IPS-18a (cell line): ENCODE results near the gene IGFBPL1.
"Not testable (repeated sequence)": the region's sequence is repeated elsewhere in the genome, so short reads cannot be mapped to it uniquely, and the experiment has no call there.

Source experiments
- H3K27ac ChIP-seq: one replicate; pipeline ENCODE4 v1.5.1; 2013; ENCODE audit warnings: low read length
- H3K27me3 ChIP-seq: one replicate; pipeline ENCODE4 v1.6.1; 2013; ENCODE audit warnings: mild to moderate bottlenecking, low read length; ENCODE audit not compliant: control insufficient read depth, insufficient read depth
- H3K36me3 ChIP-seq: one replicate; pipeline ENCODE4 v1.6.1; 2013; ENCODE audit warnings: low read depth, low read length; ENCODE audit not compliant: control insufficient read depth
- H3K4me1 ChIP-seq: one replicate; pipeline ENCODE4 v1.6.1; 2013; ENCODE audit warnings: low read depth, low read length; ENCODE audit not compliant: control insufficient read depth
- H3K4me3 ChIP-seq: one replicate; pipeline ENCODE4 v1.5.1; 2013; ENCODE audit warnings: low read length
- H3K9ac ChIP-seq: one replicate; pipeline ENCODE4 v1.6.1; 2013; ENCODE audit warnings: mild to moderate bottlenecking, low read length, moderate library complexity
- H3K9me3 ChIP-seq: one replicate; pipeline ENCODE4 v1.6.1; 2013; ENCODE audit warnings: low read depth, low read length; ENCODE audit not compliant: control insufficient read depth

Gene IGFBPL1

DNA sequence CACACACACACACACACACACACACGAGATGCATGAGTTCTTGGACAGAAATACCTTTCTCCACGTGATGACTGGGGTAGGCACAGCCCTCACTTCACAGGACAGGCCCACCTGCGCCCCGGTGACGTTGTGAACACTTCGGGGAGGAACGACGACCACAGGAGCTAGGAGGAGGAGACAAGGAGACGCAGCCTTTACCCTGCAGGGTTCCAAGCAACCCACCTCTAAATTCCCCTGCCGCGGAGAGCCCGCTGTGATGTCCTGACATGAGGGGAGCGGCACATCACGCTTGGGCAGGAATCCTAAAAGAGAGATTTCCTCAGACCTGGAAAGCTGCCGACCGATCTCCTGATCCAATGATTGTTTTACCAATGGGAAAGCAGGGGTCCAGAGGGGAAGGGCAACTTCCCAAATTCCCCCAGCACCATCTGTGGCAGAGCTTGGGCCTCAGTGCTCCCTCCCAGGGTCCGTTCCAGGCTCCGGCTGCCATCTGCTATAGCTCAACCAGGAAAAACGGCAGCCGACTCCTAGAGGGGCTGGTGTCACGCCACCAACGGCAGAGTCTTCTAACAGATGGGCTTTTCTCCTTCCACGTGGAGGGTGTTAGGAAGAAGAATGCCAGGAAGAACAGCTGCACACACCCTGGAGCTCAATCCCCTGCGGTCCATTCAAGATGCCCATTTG lies 10.1 kb downstream of the IGFBPL1 start:
- Histone ChIP-seq H3K4me1 (peaks cover 14% of the 10 kb centered on the region), H3K9ac (no peak overlapping the region), H3K36me3 (no peaks in the 10 kb centered on the region), H3K9me3 (no peaks in the 10 kb centered on the region), H3K4me3 (no peak overlapping the region), H3K27me3 (no peaks in the 10 kb centered on the region), H3K27ac (no peak overlapping the region)

- H3K27me3 ChIP-seq = no peaks in the 10 kb centered on the region
- H3K4me3 ChIP-seq = no peak overlapping the region
- H3K27ac ChIP-seq = no peak overlapping the region
- H3K36me3 ChIP-seq = no peaks in the 10 kb centered on the region
- no peaks in the 10 kb centered on the region for H3K9me3 ChIP-seq
- H3K9ac ChIP-seq = no peak overlapping the region
- peaks cover 5% of the 10 kb centered on the region for H3K4me1 ChIP-seq
Observed at GRCh38 chr9:38413283-38413682, 11.0 kb downstream of the IGFBPL1 start.

GRCh38 chr9:38412751-38413150 lies 11.5 kb downstream of the IGFBPL1 start:
- H3K9ac ChIP-seq = no peak overlapping the region
- no peaks in the 10 kb centered on the region for H3K9me3 ChIP-seq
- no peak overlapping the region for H3K27ac ChIP-seq
- peaks cover 5% of the 10 kb centered on the region for H3K4me1 ChIP-seq
- H3K4me3 ChIP-seq = no peak overlapping the region
- H3K36me3 ChIP-seq = no peaks in the 10 kb centered on the region
- no peaks in the 10 kb centered on the region for H3K27me3 ChIP-seq

DNA sequence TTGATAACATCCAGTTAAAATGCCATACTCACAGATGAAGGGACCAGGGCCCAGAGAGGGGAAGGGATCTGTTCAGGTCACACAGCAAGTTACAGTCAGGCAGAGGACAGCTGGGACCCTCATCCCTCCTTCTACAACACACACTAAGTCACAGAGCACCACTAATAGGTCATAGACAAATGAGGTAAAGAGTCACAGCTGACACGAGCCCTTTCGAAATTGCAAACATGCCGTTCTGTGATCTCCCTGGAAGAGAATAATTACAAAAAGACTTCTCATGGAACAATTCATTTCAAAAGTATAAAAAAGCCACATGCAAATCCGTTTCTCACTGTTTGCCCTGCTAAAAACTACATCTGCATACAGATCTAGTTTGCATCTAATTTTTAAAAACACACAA lies 15.5 kb downstream of the IGFBPL1 start:
- H3K4me3 ChIP-seq = no peak overlapping the region
- H3K27me3 ChIP-seq = no peaks in the 10 kb centered on the region
- H3K36me3 ChIP-seq = no peaks in the 10 kb centered on the region
- no peaks in the 10 kb centered on the region for H3K9me3 ChIP-seq
- H3K9ac ChIP-seq = no peak overlapping the region
- no peak overlapping the region for H3K27ac ChIP-seq
- no peaks in the 10 kb centered on the region for H3K4me1 ChIP-seq

DNA sequence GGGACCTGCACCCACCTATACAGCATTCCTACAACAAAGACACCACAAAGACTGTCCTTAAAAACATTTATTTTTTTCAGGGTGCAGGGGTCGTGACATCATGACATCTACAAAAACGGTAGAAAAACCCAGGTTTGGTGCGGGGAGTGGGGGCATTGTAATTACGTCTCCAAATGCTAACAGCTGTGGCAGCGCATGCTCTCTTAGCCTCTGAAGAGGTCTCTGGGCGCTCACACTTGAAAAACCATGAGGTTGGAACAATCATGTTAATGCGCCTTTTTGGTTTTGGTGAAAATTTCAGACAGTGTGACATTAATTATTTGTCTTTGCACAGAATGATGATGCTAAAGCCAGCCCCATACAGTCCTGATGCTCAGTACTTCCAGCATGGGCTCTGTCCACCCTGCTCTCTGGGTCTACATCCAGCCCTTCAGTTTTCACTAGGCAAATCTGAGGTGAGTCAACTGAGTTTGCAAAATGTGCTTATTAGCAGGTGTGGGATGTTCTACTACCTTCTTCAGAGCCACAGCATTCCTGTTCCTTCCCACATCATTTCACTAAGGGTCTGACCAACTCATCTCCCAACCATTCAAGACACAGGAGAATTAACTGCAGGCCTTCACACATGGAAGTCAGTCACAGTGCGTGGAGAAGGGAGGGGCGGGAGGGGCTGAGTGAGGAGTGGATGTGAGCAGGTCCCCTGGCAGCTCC lies 17.6 kb downstream of the IGFBPL1 start:
- H3K27me3 ChIP-seq = no peaks in the 10 kb centered on the region
- H3K9ac ChIP-seq = no peak overlapping the region

GRCh38 chr9:38405785-38406184 lies 18.5 kb downstream of the IGFBPL1 start:
- no peak overlapping the region for H3K4me3 ChIP-seq
- no peak overlapping the region for H3K9ac ChIP-seq
- no peaks in the 10 kb centered on the region for H3K36me3 ChIP-seq
- H3K9me3 ChIP-seq = no peaks in the 10 kb centered on the region
- H3K4me1 ChIP-seq = no peaks in the 10 kb centered on the region
- no peaks in the 10 kb centered on the region for H3K27me3 ChIP-seq
- no peak overlapping the region for H3K27ac ChIP-seq

More for the DNA sequence above, 17.6 kb downstream of the IGFBPL1 start:
- Histone ChIP-seq H3K4me1 (no peaks in the 10 kb centered on the region), H3K36me3 (no peaks in the 10 kb centered on the region), H3K4me3 (no peak overlapping the region), H3K27ac (no peak overlapping the region), H3K9me3 (no peaks in the 10 kb centered on the region)

- H3K9ac ChIP-seq = no peak overlapping the region
Observed at GRCh38 chr9:38404314-38404713, 19.9 kb downstream of the IGFBPL1 start.

GRCh38 chr9:38401994-38402393 lies 22.3 kb downstream of the IGFBPL1 start:
- Histone ChIP-seq H3K9me3 (no peaks in the 10 kb centered on the region), H3K36me3 (peaks cover 12% of the 10 kb centered on the region), H3K4me1 (no peaks in the 10 kb centered on the region), H3K9ac (no peak overlapping the region), H3K27me3 (no peaks in the 10 kb centered on the region), H3K4me3 (no peak overlapping the region), H3K27ac (no peak overlapping the region)

More at GRCh38 chr9:38404314-38404713, 19.9 kb downstream of the IGFBPL1 start:
- H3K36me3 ChIP-seq = no peaks in the 10 kb centered on the region
- no peaks in the 10 kb centered on the region for H3K4me1 ChIP-seq
- no peak overlapping the region for H3K27ac ChIP-seq
- H3K9me3 ChIP-seq = no peaks in the 10 kb centered on the region
- H3K27me3 ChIP-seq = no peaks in the 10 kb centered on the region
- no peak overlapping the region for H3K4me3 ChIP-seq

DNA sequence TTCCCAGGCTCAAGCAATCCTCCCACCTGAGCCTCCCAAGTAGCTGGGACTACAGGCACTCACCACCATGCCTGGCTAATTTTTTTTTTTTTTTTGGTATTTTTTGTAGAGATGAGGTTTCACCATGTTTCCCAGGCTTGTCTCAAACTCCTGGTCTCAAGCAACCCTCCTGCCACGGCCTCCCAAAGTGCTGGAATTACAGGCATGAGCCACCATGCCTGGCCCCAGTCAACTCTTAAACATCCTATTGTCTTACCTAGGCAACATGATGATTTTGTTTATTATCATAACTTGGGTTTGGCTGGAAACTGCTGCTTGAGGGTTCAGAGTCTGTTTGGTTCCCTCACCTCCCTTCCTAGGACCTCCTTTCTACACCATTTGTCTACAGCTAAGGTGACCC lies 25.1 kb downstream of the IGFBPL1 start:
- H3K27ac ChIP-seq, H3K27me3 ChIP-seq, H3K9me3 ChIP-seq, H3K4me3 ChIP-seq, H3K9ac ChIP-seq, H3K4me1 ChIP-seq: not testable (repeated sequence)
- peaks cover 26% of the 10 kb centered on the region for H3K36me3 ChIP-seq

- Histone ChIP-seq H3K9me3 (no peaks in the 10 kb centered on the region), H3K27ac (no peak overlapping the region), H3K36me3 (peaks cover 26% of the 10 kb centered on the region), H3K27me3 (peaks cover 4% of the 10 kb centered on the region), H3K4me1 (peaks cover 3% of the 10 kb centered on the region), H3K9ac (no peak overlapping the region), H3K4me3 (no peak overlapping the region)
Observed at GRCh38 chr9:38396371-38396671, 27.9 kb downstream of the IGFBPL1 start.

DNA sequence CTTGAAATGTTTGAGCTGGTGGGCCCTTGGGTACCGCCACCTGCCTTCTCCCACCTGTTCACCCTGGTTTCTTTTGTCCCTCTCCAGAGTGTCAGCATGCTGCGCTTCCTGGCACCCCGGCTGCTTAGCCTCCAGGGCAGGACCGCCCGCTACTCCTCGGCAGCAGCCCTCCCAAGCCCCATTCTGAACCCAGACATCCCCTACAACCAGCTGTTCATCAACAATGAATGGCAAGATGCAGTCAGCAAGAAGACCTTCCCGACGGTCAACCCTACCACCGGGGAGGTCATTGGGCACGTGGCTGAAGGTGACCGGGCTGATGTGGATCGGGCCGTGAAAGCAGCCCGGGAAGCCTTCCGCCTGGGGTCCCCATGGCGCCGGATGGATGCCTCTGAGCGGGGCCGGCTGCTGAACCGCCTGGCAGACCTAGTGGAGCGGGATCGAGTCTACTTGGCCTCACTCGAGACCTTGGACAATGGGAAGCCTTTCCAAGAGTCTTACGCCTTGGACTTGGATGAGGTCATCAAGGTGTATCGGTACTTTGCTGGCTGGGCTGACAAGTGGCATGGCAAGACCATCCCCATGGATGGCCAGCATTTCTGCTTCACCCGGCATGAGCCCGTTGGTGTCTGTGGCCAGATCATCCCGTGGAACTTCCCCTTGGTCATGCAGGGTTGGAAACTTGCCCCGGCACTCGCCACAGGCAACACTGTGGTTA lies 28.4 kb downstream of the IGFBPL1 start:
- no peak overlapping the region for H3K4me3 ChIP-seq
- H3K27ac ChIP-seq = no peak overlapping the region
- peaks cover 26% of the 10 kb centered on the region for H3K36me3 ChIP-seq
- peaks cover 3% of the 10 kb centered on the region for H3K4me1 ChIP-seq
- no peaks in the 10 kb centered on the region for H3K9me3 ChIP-seq
- no peak overlapping the region for H3K9ac ChIP-seq
- peaks cover 9% of the 10 kb centered on the region for H3K27me3 ChIP-seq
